AG04449 (cell line): ENCODE measurements around the gene NENF.

ENCODE experiments used
- CTCF ChIA-PET: fragments of 350-600 bp; formaldehyde crosslinking; extraction: SDS; loops from one replicate; lab custom pipeline; 2021; ENCODE audit warnings: antibody characterized with exemption; lab: Yijun Ruan, JAX
- POLR2A ChIA-PET: fragments of 400-600, 350-600 bp; formaldehyde crosslinking; extraction: SDS; loops from one replicate; lab custom pipeline; 2020; ENCODE audit warnings: antibody characterized with exemption, inconsistent platforms; lab: Yijun Ruan, JAX
- DNase-seq: peaks from one replicate; pipeline ENCODE4 v3.0.0-alpha.2; 2010; ENCODE audit warnings: low read depth, low spot score
- H3K4me3 ChIP-seq: 2 replicates; pipeline ENCODE4 v1.5.1; 2011; ENCODE audit warnings: low read depth, mild to moderate bottlenecking, control low read depth, low read length
- TF ChIP-seq, protein P1 (sequence below): IDR thresholded peaks from one replicate; pipeline ENCODE4 v1.5.1; 2011; ENCODE audit warnings: mild to moderate bottlenecking, moderate library complexity, low read length, control low read depth, inconsistent platforms; ENCODE audit not compliant: insufficient read depth; ENCODE audit errors: missing control alignments

NENF gene

DNA sequence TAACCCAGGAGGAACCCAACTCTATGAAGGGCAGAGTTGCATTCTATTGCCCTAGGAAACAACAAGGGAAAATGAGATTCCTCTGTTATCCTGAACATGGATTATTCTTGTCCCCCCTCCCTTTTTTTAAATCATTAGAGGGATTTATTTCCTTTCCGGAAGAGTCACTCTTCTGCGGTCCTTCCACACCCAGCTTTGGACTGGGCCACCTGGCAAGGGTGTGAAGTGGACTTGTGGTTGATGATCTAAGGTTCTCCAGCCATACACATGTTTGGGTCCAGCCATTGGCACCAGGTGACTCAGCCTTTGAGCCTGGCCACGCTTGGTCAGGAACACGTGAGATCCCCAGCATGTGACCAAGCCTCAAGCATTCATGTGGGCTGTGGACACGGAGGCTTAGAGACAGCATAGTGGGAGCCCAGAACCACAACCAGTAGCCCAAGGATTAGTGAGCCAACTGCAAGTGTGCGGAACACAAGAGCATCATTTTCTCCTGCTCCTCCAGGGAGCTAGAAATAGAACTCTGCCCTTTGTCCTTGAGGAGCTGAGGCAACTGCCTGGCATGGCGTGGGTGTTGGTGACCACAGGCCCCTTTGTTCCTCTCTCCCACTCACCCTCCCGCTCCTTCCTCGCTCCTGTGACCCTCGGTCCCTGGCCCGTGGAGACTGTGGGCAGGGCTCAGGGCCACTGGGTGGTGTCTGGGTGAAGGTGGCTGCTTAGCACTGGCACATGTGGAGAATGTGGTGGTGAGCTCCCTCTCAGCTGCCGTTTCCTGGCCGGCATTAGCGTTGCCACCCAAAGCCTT, 50.1 kb downstream of the NENF start:
- no peak for DNase-seq
- H3K4me3 ChIP-seq: no peak overlapping the region
- POLR2A ChIA-PET: interaction anchor here (1.2 kb wide), 1 partner anchor 125 kb away, joined by 3 read pairs; the partner anchor contains the start of gene ATF3
- CTCF ChIA-PET: interaction anchor here (0.8 to 2.4 kb wide), 3 partner anchors 12 to 182 kb away, joined by 3 to 6 read pairs (median 3); no protein-coding TSS in a partner anchor
- TF ChIP-seq, protein P1, sequence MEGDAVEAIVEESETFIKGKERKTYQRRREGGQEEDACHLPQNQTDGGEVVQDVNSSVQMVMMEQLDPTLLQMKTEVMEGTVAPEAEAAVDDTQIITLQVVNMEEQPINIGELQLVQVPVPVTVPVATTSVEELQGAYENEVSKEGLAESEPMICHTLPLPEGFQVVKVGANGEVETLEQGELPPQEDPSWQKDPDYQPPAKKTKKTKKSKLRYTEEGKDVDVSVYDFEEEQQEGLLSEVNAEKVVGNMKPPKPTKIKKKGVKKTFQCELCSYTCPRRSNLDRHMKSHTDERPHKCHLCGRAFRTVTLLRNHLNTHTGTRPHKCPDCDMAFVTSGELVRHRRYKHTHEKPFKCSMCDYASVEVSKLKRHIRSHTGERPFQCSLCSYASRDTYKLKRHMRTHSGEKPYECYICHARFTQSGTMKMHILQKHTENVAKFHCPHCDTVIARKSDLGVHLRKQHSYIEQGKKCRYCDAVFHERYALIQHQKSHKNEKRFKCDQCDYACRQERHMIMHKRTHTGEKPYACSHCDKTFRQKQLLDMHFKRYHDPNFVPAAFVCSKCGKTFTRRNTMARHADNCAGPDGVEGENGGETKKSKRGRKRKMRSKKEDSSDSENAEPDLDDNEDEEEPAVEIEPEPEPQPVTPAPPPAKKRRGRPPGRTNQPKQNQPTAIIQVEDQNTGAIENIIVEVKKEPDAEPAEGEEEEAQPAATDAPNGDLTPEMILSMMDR: no peak

- ChIA-PET POLR2A (interaction anchor here (1.0 kb wide), 1 partner anchor 124 kb away, joined by 5 read pairs; the partner anchor contains the start of gene ATF3), CTCF (interaction anchor here (0.9 to 1.4 kb wide), 4 partner anchors 8 to 145 kb away, joined by 3 to 7 read pairs (median 4); no protein-coding TSS in a partner anchor)
- TF ChIP-seq, protein P1: no peak
- H3K4me3 ChIP-seq: no peak overlapping the region
- no peak for DNase-seq
Measured at GRCh38 chr1:212484701-212485570, 52.2 kb downstream of the NENF start.

- TF ChIP-seq, protein P1: no peak
- H3K4me3 ChIP-seq: no peak overlapping the region
- ChIA-PET POLR2A (interaction anchor here (1.0 kb wide), 1 partner anchor 123 kb away, joined by 5 read pairs; the partner anchor contains the start of gene ATF3), CTCF (interaction anchor here (1.1 to 1.4 kb wide), 3 partner anchors 8 to 29 kb away, joined by 4 to 7 read pairs (median 5); no protein-coding TSS in a partner anchor)
- no peak for DNase-seq
Measured at GRCh38 chr1:212485571-212485912, 52.8 kb downstream of the NENF start.

GRCh38 chr1:212485913-212486618, 53.3 kb downstream of the NENF start:
- peak; percentile 75 for DNase-seq
- no peak overlapping the region for H3K4me3 ChIP-seq
- POLR2A ChIA-PET: interaction anchor here (1.0 kb wide), 1 partner anchor 122 kb away, joined by 5 read pairs; the partner anchor contains the start of gene ATF3
- TF ChIP-seq, protein P1: no peak
- CTCF ChIA-PET: interaction anchor here (1.1 to 1.4 kb wide), 3 partner anchors 9 to 30 kb away, joined by 4 to 7 read pairs (median 5); no protein-coding TSS in a partner anchor

DNA sequence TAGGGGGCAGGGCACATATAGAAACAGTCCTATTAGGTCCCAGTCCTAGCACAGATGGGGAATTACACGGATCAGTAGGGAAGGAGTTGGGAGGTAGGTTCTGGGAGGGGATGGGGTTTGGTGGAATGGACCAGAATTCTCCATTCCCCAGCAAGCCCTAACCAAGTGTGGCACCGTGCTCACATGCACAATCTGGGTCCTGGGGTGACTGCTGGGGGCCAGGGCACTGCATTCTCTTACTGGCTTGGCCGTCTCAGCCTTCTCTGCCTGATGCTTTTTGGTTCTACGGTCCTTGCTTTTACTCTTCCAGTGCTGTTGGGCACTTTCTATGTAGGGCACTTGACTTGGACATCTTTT, 53.9 kb downstream of the NENF start:
- no peak overlapping the region for H3K4me3 ChIP-seq
- no peak for DNase-seq
- CTCF ChIA-PET: no interaction called here
- TF ChIP-seq, protein P1: no peak
- POLR2A ChIA-PET: no interaction called here
